Measurements from ENCODE around the gene DCLK2. TPM values are rescaled to one million over a fixed set of nuclear protein-coding genes. Genes with fewer than 3 reads are reported as not detected.

The DCLK2 gene
- total RNA-seq, 3 donors from 2014 or later, result 3.0 to 11.8 (median 4.3) TPM

DNA sequence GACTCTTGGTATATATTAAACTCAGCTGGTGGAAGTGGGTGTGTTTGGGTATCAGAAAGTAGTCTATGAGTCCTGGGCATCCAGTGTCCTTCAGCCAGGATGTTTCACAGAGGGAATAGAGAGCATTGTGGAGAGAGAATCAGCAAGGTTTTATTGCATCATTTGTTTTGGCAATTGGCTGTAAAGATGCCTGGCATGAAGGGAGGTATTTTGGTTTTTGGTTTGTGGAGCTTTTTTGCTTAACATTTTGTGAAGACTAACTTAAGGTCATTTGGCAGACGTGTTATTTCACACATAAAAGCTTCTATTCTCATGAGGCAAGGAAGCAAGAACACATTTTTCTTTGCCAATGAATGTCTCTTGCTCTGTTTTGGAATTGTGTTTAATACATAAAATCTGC is 71.1 kb downstream of the DCLK2 start:
- TF ChIP-seq, protein P1, sequence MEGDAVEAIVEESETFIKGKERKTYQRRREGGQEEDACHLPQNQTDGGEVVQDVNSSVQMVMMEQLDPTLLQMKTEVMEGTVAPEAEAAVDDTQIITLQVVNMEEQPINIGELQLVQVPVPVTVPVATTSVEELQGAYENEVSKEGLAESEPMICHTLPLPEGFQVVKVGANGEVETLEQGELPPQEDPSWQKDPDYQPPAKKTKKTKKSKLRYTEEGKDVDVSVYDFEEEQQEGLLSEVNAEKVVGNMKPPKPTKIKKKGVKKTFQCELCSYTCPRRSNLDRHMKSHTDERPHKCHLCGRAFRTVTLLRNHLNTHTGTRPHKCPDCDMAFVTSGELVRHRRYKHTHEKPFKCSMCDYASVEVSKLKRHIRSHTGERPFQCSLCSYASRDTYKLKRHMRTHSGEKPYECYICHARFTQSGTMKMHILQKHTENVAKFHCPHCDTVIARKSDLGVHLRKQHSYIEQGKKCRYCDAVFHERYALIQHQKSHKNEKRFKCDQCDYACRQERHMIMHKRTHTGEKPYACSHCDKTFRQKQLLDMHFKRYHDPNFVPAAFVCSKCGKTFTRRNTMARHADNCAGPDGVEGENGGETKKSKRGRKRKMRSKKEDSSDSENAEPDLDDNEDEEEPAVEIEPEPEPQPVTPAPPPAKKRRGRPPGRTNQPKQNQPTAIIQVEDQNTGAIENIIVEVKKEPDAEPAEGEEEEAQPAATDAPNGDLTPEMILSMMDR (IDR thresholded peaks at IDR 0.05), result no peak
- Histone ChIP-seq H3K36me3 (ENCODE audit: low read depth) (no peaks in the 10 kb centered on the region), H3K9me3 (no peaks in the 10 kb centered on the region), H3K4me3 (no peak overlapping the region), H3K4me1 (ENCODE audit: low read depth) (no peaks in the 10 kb centered on the region)
- no peak for DNase-seq
- intact Hi-C loops (cut with DNase I, micrococcal nuclease), result no loop called here
- no peak for ATAC-seq

DNA sequence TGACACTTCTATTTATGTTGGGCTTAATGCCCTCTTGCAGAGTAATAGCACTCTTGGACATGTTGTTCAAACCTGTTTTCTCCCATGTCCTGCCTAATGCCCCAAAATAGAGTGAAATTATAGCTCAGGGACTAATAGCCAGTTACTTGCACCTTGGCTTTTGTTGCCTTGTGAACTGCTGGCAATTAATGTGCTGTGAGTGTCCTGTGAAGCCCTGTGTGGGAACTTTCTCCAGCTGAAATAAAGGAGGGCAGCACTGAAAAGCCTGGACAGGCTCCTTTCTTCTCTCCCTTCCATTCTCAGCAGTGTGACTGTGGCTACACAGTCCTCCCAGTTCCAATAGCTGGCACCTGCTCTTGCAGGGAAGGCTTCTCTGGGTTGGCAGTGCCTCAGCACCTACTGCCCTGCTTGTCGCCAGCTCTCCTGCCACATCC is 72.4 kb downstream of the DCLK2 start:
- DNase-seq (no peak), ATAC-seq (no peak)
- H3K9me3 ChIP-seq, result no peaks in the 10 kb centered on the region
- intact Hi-C loops (cut with DNase I, micrococcal nuclease), result no loop called here
- H3K36me3 ChIP-seq (ENCODE audit: low read depth), result no peaks in the 10 kb centered on the region
- no peak overlapping the region for H3K4me3 ChIP-seq
- no peaks in the 10 kb centered on the region for H3K4me1 ChIP-seq (ENCODE audit: low read depth)
- TF ChIP-seq, protein P1 (IDR thresholded peaks at IDR 0.05), result no peak

DNA sequence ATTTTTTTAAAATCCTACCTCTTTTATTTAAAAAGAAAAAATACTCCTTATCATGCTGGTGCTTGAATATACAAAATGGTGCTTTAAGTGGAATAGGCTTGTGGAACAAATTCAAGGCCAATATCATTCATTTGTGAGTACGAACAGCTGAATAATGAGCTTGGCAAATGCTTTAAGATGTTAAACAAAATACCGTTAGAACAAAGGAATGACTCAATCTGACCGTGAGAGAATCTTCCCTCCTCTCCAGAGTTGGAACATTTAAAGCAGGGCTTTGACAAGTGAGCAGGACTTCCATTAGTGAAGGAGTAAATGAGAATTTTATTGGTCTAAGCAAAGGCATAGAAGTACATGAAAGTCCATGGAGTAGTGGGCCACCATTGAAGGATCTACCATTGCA is 74.5 kb downstream of the DCLK2 start:
- DNase-seq (no peak), ATAC-seq (no peak)
- no peak overlapping the region for H3K4me3 ChIP-seq
- intact Hi-C loops (cut with DNase I, micrococcal nuclease), result no loop called here
- H3K36me3 ChIP-seq (ENCODE audit: low read depth), result no peaks in the 10 kb centered on the region
- H3K9me3 ChIP-seq, result no peaks in the 10 kb centered on the region
- TF ChIP-seq, protein P1 (IDR thresholded peaks at IDR 0.05), result no peak
- H3K4me1 ChIP-seq (ENCODE audit: low read depth), result no peaks in the 10 kb centered on the region

DNA sequence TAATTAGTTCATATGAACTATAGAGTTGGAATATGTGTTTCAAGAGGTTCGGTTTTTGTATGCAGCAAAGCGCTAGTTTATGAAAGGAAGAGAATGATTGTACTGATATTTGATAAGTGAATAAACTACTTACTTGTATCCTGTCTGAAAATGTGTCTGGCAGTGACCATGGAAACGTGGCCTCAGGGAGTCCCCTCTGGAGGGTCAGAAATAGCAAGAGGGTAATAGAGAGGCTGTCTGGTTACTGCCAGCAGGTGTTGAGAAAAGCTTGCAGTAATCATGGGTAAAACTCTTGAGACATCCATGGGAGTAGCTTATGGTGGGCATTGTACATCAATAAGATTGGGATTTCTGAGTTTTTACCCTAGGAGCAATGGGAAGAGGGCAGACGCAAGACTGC is 77.1 kb downstream of the DCLK2 start:
- DNase-seq, result no peak
- Histone ChIP-seq H3K9me3 (no peaks in the 10 kb centered on the region), H3K4me1 (ENCODE audit: low read depth) (no peaks in the 10 kb centered on the region), H3K4me3 (no peak overlapping the region), H3K36me3 (ENCODE audit: low read depth) (no peaks in the 10 kb centered on the region)
- TF ChIP-seq, protein P1 (IDR thresholded peaks at IDR 0.05), result no peak
- no peak for ATAC-seq
- intact Hi-C loops (cut with DNase I, micrococcal nuclease), result no loop called here

DNA sequence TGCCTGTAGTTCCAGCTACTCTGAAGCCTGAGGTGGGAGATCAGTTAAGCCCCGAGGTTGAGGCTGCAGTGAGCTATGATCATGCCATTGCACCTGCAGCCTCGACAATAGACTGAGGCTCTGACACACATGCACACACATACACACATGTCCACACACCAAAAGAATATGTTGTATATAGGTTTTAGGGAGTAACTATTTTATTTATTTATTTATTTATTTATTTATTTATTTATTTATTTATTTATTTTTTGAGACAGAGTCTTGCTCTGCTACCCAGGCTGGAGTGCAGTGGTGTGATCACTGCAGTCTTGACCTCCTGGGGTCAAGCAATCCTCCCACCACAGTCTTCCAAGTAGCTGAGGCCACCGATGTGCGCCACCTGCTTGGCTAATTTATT is 78.3 kb downstream of the DCLK2 start:
- Histone ChIP-seq H3K36me3 (ENCODE audit: low read depth) (no peaks in the 10 kb centered on the region), H3K9me3 (no peaks in the 10 kb centered on the region), H3K4me3 (no peak overlapping the region), H3K4me1 (ENCODE audit: low read depth) (no peaks in the 10 kb centered on the region)
- ATAC-seq, result no peak
- TF ChIP-seq, protein P1 (IDR thresholded peaks at IDR 0.05), result no peak
- intact Hi-C loops (cut with DNase I, micrococcal nuclease), result no loop called here
- DNase-seq, result no peak

DNA sequence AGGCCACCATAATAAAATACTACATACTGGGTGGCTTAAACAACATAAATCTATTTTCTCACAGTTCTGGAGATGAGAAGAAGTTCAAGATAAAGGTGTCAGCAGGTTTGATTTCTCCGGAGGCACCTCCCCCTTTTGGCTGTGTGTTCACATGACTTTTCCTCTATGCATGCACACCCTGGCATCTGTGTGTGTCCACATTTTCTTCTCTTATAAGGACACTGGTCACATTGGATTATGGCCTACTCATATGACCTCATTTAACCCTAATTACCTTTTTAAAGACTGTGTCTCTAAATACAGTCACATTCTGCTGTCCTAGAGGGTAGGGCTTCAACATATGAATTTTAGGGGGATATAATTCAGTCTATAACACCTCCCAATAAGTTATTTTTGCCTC is 79.8 kb downstream of the DCLK2 start:
- TF ChIP-seq, protein P1 (IDR thresholded peaks at IDR 0.05), result no peak
- H3K4me3 ChIP-seq, result no peak overlapping the region
- no peaks in the 10 kb centered on the region for H3K36me3 ChIP-seq (ENCODE audit: low read depth)
- no peaks in the 10 kb centered on the region for H3K9me3 ChIP-seq
- intact Hi-C loops (cut with DNase I, micrococcal nuclease), result no loop called here
- no peaks in the 10 kb centered on the region for H3K4me1 ChIP-seq (ENCODE audit: low read depth)
- DNase-seq, result no peak
- ATAC-seq, result no peak

Data from mucosa of descending colon (tissue), 3 donors.